ENCODE data around the gene MTM1.
A peak's percentile ranks its signal among the peaks of the same experiment; 100 is the strongest.

DNA sequence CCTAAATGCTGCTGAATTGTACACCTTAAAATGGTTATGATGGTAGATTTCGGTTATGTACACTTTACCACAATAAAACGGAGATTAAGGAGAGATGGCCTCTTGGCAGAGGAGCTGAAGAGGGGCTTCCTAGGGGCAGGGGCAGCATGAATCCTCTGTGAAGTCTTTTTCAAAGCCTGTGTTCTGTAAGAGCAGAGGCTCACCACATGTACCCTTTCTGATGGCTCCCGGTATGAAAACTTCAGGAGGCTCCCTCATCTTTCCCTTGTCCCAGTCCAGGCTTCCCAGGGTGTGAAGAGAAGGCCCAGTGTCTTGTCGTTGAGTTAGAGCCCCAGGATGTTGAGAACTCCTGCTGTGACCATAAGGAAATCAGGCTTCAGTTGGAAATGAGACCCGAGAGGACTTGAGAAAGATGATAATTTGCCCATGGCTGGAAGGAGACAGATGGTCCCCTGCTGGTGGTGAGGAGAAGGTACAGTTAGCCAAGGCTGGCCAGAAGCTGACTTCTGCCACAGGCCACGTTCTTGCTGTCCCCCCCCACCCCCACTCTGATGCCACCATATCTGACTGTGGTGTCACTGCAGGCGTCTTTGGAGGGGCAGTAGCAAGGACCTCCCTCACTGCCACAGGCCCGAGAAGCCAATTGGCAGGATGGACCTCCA, 31.8 kb upstream of the MTM1 start:
- TF ChIP-seq, protein P1, sequence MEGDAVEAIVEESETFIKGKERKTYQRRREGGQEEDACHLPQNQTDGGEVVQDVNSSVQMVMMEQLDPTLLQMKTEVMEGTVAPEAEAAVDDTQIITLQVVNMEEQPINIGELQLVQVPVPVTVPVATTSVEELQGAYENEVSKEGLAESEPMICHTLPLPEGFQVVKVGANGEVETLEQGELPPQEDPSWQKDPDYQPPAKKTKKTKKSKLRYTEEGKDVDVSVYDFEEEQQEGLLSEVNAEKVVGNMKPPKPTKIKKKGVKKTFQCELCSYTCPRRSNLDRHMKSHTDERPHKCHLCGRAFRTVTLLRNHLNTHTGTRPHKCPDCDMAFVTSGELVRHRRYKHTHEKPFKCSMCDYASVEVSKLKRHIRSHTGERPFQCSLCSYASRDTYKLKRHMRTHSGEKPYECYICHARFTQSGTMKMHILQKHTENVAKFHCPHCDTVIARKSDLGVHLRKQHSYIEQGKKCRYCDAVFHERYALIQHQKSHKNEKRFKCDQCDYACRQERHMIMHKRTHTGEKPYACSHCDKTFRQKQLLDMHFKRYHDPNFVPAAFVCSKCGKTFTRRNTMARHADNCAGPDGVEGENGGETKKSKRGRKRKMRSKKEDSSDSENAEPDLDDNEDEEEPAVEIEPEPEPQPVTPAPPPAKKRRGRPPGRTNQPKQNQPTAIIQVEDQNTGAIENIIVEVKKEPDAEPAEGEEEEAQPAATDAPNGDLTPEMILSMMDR (IDR thresholded peaks at IDR 0.05), result peak in 1 of 5 experiments; percentile 18
- TF ChIP-seq POLR2AphosphoS5 (IDR thresholded peaks at IDR 0.05), result no peak
- no peak for TF ChIP-seq EP300 (IDR thresholded peaks at IDR 0.05; ENCODE audit: low read depth)
- TF ChIP-seq POLR2A (IDR thresholded peaks at IDR 0.05), result no peak
